WERI-Rb-1 (cell line): ENCODE measurements around the gene SKIL.

ENCODE experiments used
- DNase-seq: peaks from one replicate; pipeline ENCODE4 v3.0.0-alpha.2; 2020
- H3K27ac ChIP-seq: fragments of 250-450 bp; sonication (Bioruptor Pico); 2 replicates; pipeline ENCODE4 v1.5.1; 2020; ENCODE audit warnings: mild to moderate bottlenecking, moderate library complexity
- H3K27me3 ChIP-seq: fragments of 250-450 bp; sonication (Bioruptor Pico); 2 replicates; pipeline ENCODE4 v1.5.1; 2021; ENCODE audit warnings: mild to moderate bottlenecking, low read depth, moderate library complexity; ENCODE audit not compliant: insufficient read depth, severe bottlenecking
- H3K36me3 ChIP-seq: fragments of 250-450 bp; sonication (Bioruptor Pico); 2 replicates; pipeline ENCODE4 v1.5.1; 2020; ENCODE audit warnings: mild to moderate bottlenecking, moderate library complexity
- H3K4me3 ChIP-seq: 2 replicates; pipeline ENCODE4 v1.5.1; 2011; ENCODE audit warnings: low read depth, mild to moderate bottlenecking, control low read depth, low read length
- H3K9me3 ChIP-seq: fragments of 250-450 bp; sonication (Bioruptor Pico); 2 replicates; pipeline ENCODE4 v1.5.1; 2021; ENCODE audit warnings: mild to moderate bottlenecking, moderate library complexity; ENCODE audit not compliant: severe bottlenecking
- CTCF ChIP-seq: IDR thresholded peaks from 2 replicates; pipeline ENCODE4 v1.5.1; 2011; ENCODE audit warnings: low read depth, mild to moderate bottlenecking, control low read depth, inconsistent platforms, low read length

The SKIL gene

GRCh38 chr3:170429050-170429449 is 71.5 kb downstream of the SKIL start:
- Histone ChIP-seq H3K4me3 (no peak overlapping the region), H3K27me3 (no peaks in the 10 kb centered on the region), H3K9me3 (no peaks in the 10 kb centered on the region), H3K36me3 (no peaks in the 10 kb centered on the region), H3K27ac (no peak overlapping the region)
- no peak for DNase-seq
- TF ChIP-seq CTCF: no peak

GRCh38 chr3:170431054-170431453 is 73.5 kb downstream of the SKIL start:
- Histone ChIP-seq H3K4me3 (no peak overlapping the region), H3K9me3 (no peaks in the 10 kb centered on the region), H3K36me3 (no peaks in the 10 kb centered on the region), H3K27ac (no peak overlapping the region), H3K27me3 (no peaks in the 10 kb centered on the region)
- no peak for DNase-seq
- no peak for TF ChIP-seq CTCF

- no peaks in the 10 kb centered on the region for H3K36me3 ChIP-seq
- TF ChIP-seq CTCF: no peak
- H3K9me3 ChIP-seq: no peaks in the 10 kb centered on the region
- H3K27ac ChIP-seq: no peak overlapping the region
- no peak for DNase-seq
- no peaks in the 10 kb centered on the region for H3K27me3 ChIP-seq
- H3K4me3 ChIP-seq: no peak overlapping the region
Measured at GRCh38 chr3:170432416-170432815, 74.9 kb downstream of the SKIL start.

GRCh38 chr3:170436697-170437096 is 79.2 kb downstream of the SKIL start:
- H3K36me3 ChIP-seq: no peaks in the 10 kb centered on the region
- no peak overlapping the region for H3K4me3 ChIP-seq
- no peaks in the 10 kb centered on the region for H3K9me3 ChIP-seq
- TF ChIP-seq CTCF: no peak
- H3K27me3 ChIP-seq: no peaks in the 10 kb centered on the region
- no peak for DNase-seq
- H3K27ac ChIP-seq: no peak overlapping the region

- no peak overlapping the region for H3K4me3 ChIP-seq
- no peak for DNase-seq
- no peak overlapping the region for H3K27ac ChIP-seq
- no peak for TF ChIP-seq CTCF
- H3K36me3 ChIP-seq: no peaks in the 10 kb centered on the region
- H3K9me3 ChIP-seq: no peaks in the 10 kb centered on the region
- H3K27me3 ChIP-seq: no peaks in the 10 kb centered on the region
Measured at GRCh38 chr3:170437176-170437575, 79.7 kb downstream of the SKIL start.

GRCh38 chr3:170437696-170438407 is 80.3 kb downstream of the SKIL start:
- Histone ChIP-seq H3K27ac (no peak overlapping the region), H3K4me3 (no peak overlapping the region), H3K27me3 (no peaks in the 10 kb centered on the region), H3K9me3 (no peaks in the 10 kb centered on the region), H3K36me3 (no peaks in the 10 kb centered on the region)
- DNase-seq: no peak
- TF ChIP-seq CTCF: no peak
